ENCODE results near the gene ABCB1. TPM values are rescaled to one million over a fixed set of nuclear protein-coding genes. Genes with fewer than 3 reads are reported as not detected.

Gene ABCB1
- total RNA-seq, 2 donors from 2014 or later: 1.3 to 4.1 TPM

- intact Hi-C loops (cut with DNase I): no loop called here
- no peak for DNase-seq (ENCODE audit: low spot score)
Measured at GRCh38 chr7:87530126-87530525, 70.6 kb downstream of the ABCB1 start.

- intact Hi-C loops (cut with DNase I): no loop called here
- no peak for DNase-seq (ENCODE audit: low spot score)
Measured at GRCh38 chr7:87528730-87529129, 72.0 kb downstream of the ABCB1 start.

- no peak for DNase-seq (ENCODE audit: low spot score)
- intact Hi-C loops (cut with DNase I): no loop called here
Measured at GRCh38 chr7:87518735-87519134, 81.9 kb downstream of the ABCB1 start.

GRCh38 chr7:87517891-87518290, 82.8 kb downstream of the ABCB1 start:
- DNase-seq (ENCODE audit: low spot score): no peak

GRCh38 chr7:87517136-87517815, 83.4 kb downstream of the ABCB1 start:
- intact Hi-C loops (cut with DNase I): no loop called here
- no peak for DNase-seq (ENCODE audit: low spot score)

More at GRCh38 chr7:87517891-87518290, 82.8 kb downstream of the ABCB1 start:
- intact Hi-C loops (cut with DNase I): no loop called here

GRCh38 chr7:87513735-87514335, 86.8 kb downstream of the ABCB1 start:
- intact Hi-C loops (cut with DNase I): no loop called here
- DNase-seq (ENCODE audit: low spot score): no peak

- intact Hi-C loops (cut with DNase I): no loop called here
Measured at GRCh38 chr7:87512906-87513305, 87.8 kb downstream of the ABCB1 start.

GRCh38 chr7:87511510-87511909, 89.2 kb downstream of the ABCB1 start:
- intact Hi-C loops (cut with DNase I): no loop called here
- DNase-seq (ENCODE audit: low spot score): no peak

More at GRCh38 chr7:87512906-87513305, 87.8 kb downstream of the ABCB1 start:
- no peak for DNase-seq (ENCODE audit: low spot score)

GRCh38 chr7:87510411-87510875, 90.2 kb downstream of the ABCB1 start:
- intact Hi-C loops (cut with DNase I): no loop called here
- DNase-seq (ENCODE audit: low spot score): no peak

GRCh38 chr7:87507446-87507845, 93.2 kb downstream of the ABCB1 start:
- no peak for DNase-seq (ENCODE audit: low spot score)
- intact Hi-C loops (cut with DNase I): no loop called here

GRCh38 chr7:87506246-87507180, 94.2 kb downstream of the ABCB1 start:
- intact Hi-C loops (cut with DNase I): no loop called here
- DNase-seq (ENCODE audit: low spot score): no peak

GRCh38 chr7:87505557-87506245, 95.0 kb downstream of the ABCB1 start:
- intact Hi-C loops (cut with DNase I): no loop called here
- no peak for DNase-seq (ENCODE audit: low spot score)

GRCh38 chr7:87505122-87505521, 95.6 kb downstream of the ABCB1 start:
- intact Hi-C loops (cut with DNase I): no loop called here
- DNase-seq (ENCODE audit: low spot score): no peak

- no peak for DNase-seq (ENCODE audit: low spot score)
- intact Hi-C loops (cut with DNase I): no loop called here
Measured at GRCh38 chr7:87499494-87499893, 101.2 kb downstream of the ABCB1 start.

GRCh38 chr7:87498893-87499292, 101.8 kb downstream of the ABCB1 start:
- intact Hi-C loops (cut with DNase I): no loop called here
- no peak for DNase-seq (ENCODE audit: low spot score)

GRCh38 chr7:87497482-87497881, 103.2 kb downstream of the ABCB1 start:
- intact Hi-C loops (cut with DNase I): no loop called here
- no peak for DNase-seq (ENCODE audit: low spot score)

- intact Hi-C loops (cut with DNase I): no loop called here
- no peak for DNase-seq (ENCODE audit: low spot score)
Measured at GRCh38 chr7:87495366-87495765, 105.3 kb downstream of the ABCB1 start.

- DNase-seq (ENCODE audit: low spot score): no peak
- intact Hi-C loops (cut with DNase I): no loop called here
Measured at GRCh38 chr7:87494454-87494853, 106.2 kb downstream of the ABCB1 start.

GRCh38 chr7:87483131-87483530, 117.6 kb downstream of the ABCB1 start:
- intact Hi-C loops (cut with DNase I): no loop called here
- no peak for DNase-seq (ENCODE audit: low spot score)
